DOHH2 (cell line): ENCODE measurements around the gene SRA1.

Experiments
- H3F3A ChIP-seq: fragments of 200-600 bp; sonication (generic), shearing (Covaris generic); 2 replicates; pipeline ENCODE4 v1.6.0; 2016; ENCODE audit warnings: antibody characterized with exemption, mild to moderate bottlenecking; ENCODE audit not compliant: control insufficient read depth, insufficient read depth
- H3K27ac ChIP-seq: fragments of 200-600 bp; sonication (generic); 2 replicates; pipeline ENCODE4 v1.5.1; 2014; ENCODE audit warnings: low read depth, mild to moderate bottlenecking, low read length, moderate library complexity
- H3K27me3 ChIP-seq: fragments of 200-600 bp; sonication (generic); 2 replicates; pipeline ENCODE4 v1.6.1; 2014; ENCODE audit warnings: mild to moderate bottlenecking, low read length, mixed read lengths; ENCODE audit not compliant: control insufficient read depth
- H3K36me3 ChIP-seq: fragments of 200-600 bp; sonication (generic); 2 replicates; pipeline ENCODE4 v1.6.1; 2014; ENCODE audit warnings: mild to moderate bottlenecking, low read length, moderate library complexity, mixed read lengths; ENCODE audit not compliant: control insufficient read depth
- H3K4me1 ChIP-seq: fragments of 200-600 bp; sonication (generic); 2 replicates; pipeline ENCODE4 v1.6.1; 2014; ENCODE audit warnings: mild to moderate bottlenecking, low read length, mixed read lengths; ENCODE audit not compliant: control insufficient read depth
- H3K4me2 ChIP-seq: fragments of 200-600 bp; sonication (generic); 2 replicates; pipeline ENCODE4 v1.6.0; 2014; ENCODE audit warnings: mild to moderate bottlenecking, low read length, moderate library complexity
- H3K4me3 ChIP-seq: fragments of 200-600 bp; sonication (generic); 2 replicates; pipeline ENCODE4 v1.5.1; 2014; ENCODE audit warnings: mild to moderate bottlenecking, low read length, mixed read lengths
- H3K79me2 ChIP-seq: fragments of 200-600 bp; sonication (generic); 2 replicates; pipeline ENCODE4 v1.6.1; 2014; ENCODE audit warnings: mild to moderate bottlenecking, low read length, mixed read lengths; ENCODE audit not compliant: control insufficient read depth
- H3K9me2 ChIP-seq: fragments of 200-600 bp; sonication (generic); replicated peaks from 2 replicates; pipeline ENCODE4 v1.6.1; 2014; ENCODE audit warnings: mild to moderate bottlenecking, low read length, mixed read lengths; ENCODE audit not compliant: control insufficient read depth
- H3K9me3 ChIP-seq: fragments of 200-600 bp; sonication (generic); 2 replicates; pipeline ENCODE4 v1.6.1; 2014; ENCODE audit warnings: antibody characterized with exemption, low read length, mixed read lengths; ENCODE audit not compliant: control insufficient read depth, insufficient read depth
- H4K20me1 ChIP-seq: fragments of 200-600 bp; sonication (generic); 2 replicates; pipeline ENCODE4 v1.6.0; 2014; ENCODE audit warnings: low read depth, mild to moderate bottlenecking, antibody characterized with exemption, low read length, moderate library complexity; ENCODE audit not compliant: control insufficient read depth, insufficient read depth
- CTCF ChIP-seq: fragments of 200-600 bp; sonication (generic); IDR thresholded peaks from one replicate; pipeline ENCODE4 v1.5.1; 2014; ENCODE audit warnings: antibody characterized with exemption, mild to moderate bottlenecking, low read depth, low read length; ENCODE audit not compliant: poor library complexity, severe bottlenecking
- EZH2phosphoT487 ChIP-seq: fragments of 200-600 bp; sonication (generic); IDR thresholded peaks from 2 replicates; pipeline ENCODE4 v1.6.1; 2017; ENCODE audit warnings: borderline replicate concordance, mild to moderate bottlenecking, antibody characterized with exemption, low read length, moderate library complexity, mixed read lengths

The SRA1 gene

GRCh38 chr5:140557136-140557805 is at the start of gene SRA1:
Gene SRA1 (minus strand): TSS chr5:140557473. CDS start chr5:140557452, 21 bp downstream.
- H3K9me3 ChIP-seq, result no peaks in the 10 kb centered on the region
- H3K27ac ChIP-seq, result peak within 1 kb of the TSS; percentile 47
- no peaks in the 10 kb centered on the region for H3K9me2 ChIP-seq
- peaks cover 43% of the 10 kb centered on the region for H3K36me3 ChIP-seq
- H3F3A ChIP-seq, result no peaks in the 10 kb centered on the region
- H4K20me1 ChIP-seq, result no peaks in the 10 kb centered on the region
- peak within 1 kb of the TSS; percentile 81 for H3K4me2 ChIP-seq
- no peak for TF ChIP-seq CTCF
- TF ChIP-seq EZH2phosphoT487, result no peak
- H3K27me3 ChIP-seq, result no peaks in the 10 kb centered on the region
- H3K4me3 ChIP-seq, result peak within 1 kb of the TSS; percentile 93
- H3K79me2 ChIP-seq, result peaks cover 48% of the 10 kb centered on the region
- peaks cover 41% of the 10 kb centered on the region for H3K4me1 ChIP-seq

- H3K4me3 ChIP-seq, result no peak overlapping the region
- H4K20me1 ChIP-seq, result no peaks in the 10 kb centered on the region
- no peak overlapping the region for H3K27ac ChIP-seq
- H3K4me1 ChIP-seq, result peaks cover 10% of the 10 kb centered on the region
- no peak overlapping the region for H3K4me2 ChIP-seq
- TF ChIP-seq CTCF (no peak), EZH2phosphoT487 (no peak)
- no peaks in the 10 kb centered on the region for H3K36me3 ChIP-seq
- H3K79me2 ChIP-seq, result no peaks in the 10 kb centered on the region
- no peaks in the 10 kb centered on the region for H3F3A ChIP-seq
- H3K9me2 ChIP-seq, result no peaks in the 10 kb centered on the region
- H3K9me3 ChIP-seq, result no peaks in the 10 kb centered on the region
- no peaks in the 10 kb centered on the region for H3K27me3 ChIP-seq
Observed at GRCh38 chr5:140607031-140607430, 49.8 kb upstream of the SRA1 start.

GRCh38 chr5:140605879-140606278 is 48.6 kb upstream of the SRA1 start:
- Histone ChIP-seq H3K9me2 (no peaks in the 10 kb centered on the region), H3K27ac (no peak overlapping the region), H3K4me3 (no peak overlapping the region), H3K9me3 (no peaks in the 10 kb centered on the region), H3K4me2 (no peak overlapping the region), H3K4me1 (no peaks in the 10 kb centered on the region), H3K36me3 (no peaks in the 10 kb centered on the region), H4K20me1 (no peaks in the 10 kb centered on the region), H3K79me2 (no peaks in the 10 kb centered on the region), H3F3A (no peaks in the 10 kb centered on the region), H3K27me3 (no peaks in the 10 kb centered on the region)
- TF ChIP-seq EZH2phosphoT487 (no peak), CTCF (no peak)
